WTC11 (cell line): ENCODE data around the gene ACTC1. TPM values are rescaled to one million over a fixed set of nuclear protein-coding genes. Genes with fewer than 3 reads are reported as not detected.
A peak's percentile ranks its signal among the peaks of the same experiment; 100 is the strongest.

ENCODE experiments used
- ATAC-seq: fragments of 200-7000 bp; cut with Tn5 transposase; 2 replicates; pipeline ENCODE4 v1.10.0; 2021; ENCODE audit warnings: mild to moderate bottlenecking, moderate library complexity
- CTCF ChIA-PET: fragments of 300-600 bp; sonication (Branson Sonifier 250); formaldehyde crosslinking; loops from one replicate; lab custom pipeline; 2021; ENCODE audit warnings: antibody characterized with exemption; lab: Charles Lee
- POLR2A ChIA-PET: fragments of 350-600 bp; sonication (Branson Sonifier 250); formaldehyde crosslinking; loops from one replicate; lab custom pipeline; 2021; ENCODE audit warnings: antibody characterized with exemption; lab: Charles Lee
- DNase-seq: peaks from one replicate; pipeline ENCODE4 v3.0.0; 2021; ENCODE audit warnings: low spot score
- H3K27ac Mint-ChIP-seq: 2 replicates; pipeline ENCODE4 v1.8.0; 2021; ENCODE audit warnings: mixed read lengths
- H3K27me3 Mint-ChIP-seq: 2 replicates; pipeline ENCODE4 v1.8.0; 2021; ENCODE audit warnings: low read depth, mild to moderate bottlenecking, moderate library complexity, mixed read lengths
- H3K36me3 Mint-ChIP-seq: 2 replicates; pipeline ENCODE4 v1.8.0; 2021; ENCODE audit warnings: mixed read lengths
- H3K4me1 Mint-ChIP-seq: 2 replicates; pipeline ENCODE4 v1.8.0; 2022; ENCODE audit warnings: mixed read lengths
- H3K4me3 Mint-ChIP-seq: 2 replicates; pipeline ENCODE4 v1.8.0; 2021; ENCODE audit warnings: mild to moderate bottlenecking, moderate library complexity, mixed read lengths
- H3K9me3 Mint-ChIP-seq: 2 replicates; pipeline ENCODE4 v1.8.0; 2021; ENCODE audit warnings: mixed read lengths
- ARID4B ChIP-seq: sonication (generic); formaldehyde crosslinking; IDR thresholded peaks from 2 replicates; pipeline ENCODE4 v1.8.0; 2023; ENCODE audit warnings: missing genetic modification reagents, mild to moderate bottlenecking, borderline replicate concordance
- ATF1 ChIP-seq: sonication (generic); formaldehyde crosslinking; IDR thresholded peaks from 2 replicates; pipeline ENCODE4 v1.8.1; 2023; ENCODE audit warnings: mild to moderate bottlenecking, moderate library complexity, missing genetic modification reagents
- ELF4 ChIP-seq: sonication (generic); formaldehyde crosslinking; IDR thresholded peaks from 2 replicates; pipeline ENCODE4 v1.8.1; 2022; ENCODE audit warnings: low read depth, mild to moderate bottlenecking, moderate library complexity, missing genetic modification reagents
- ETV6 ChIP-seq: sonication (generic); formaldehyde crosslinking; IDR thresholded peaks from 2 replicates; pipeline ENCODE4 v1.8.1; 2022; ENCODE audit warnings: mild to moderate bottlenecking, missing genetic modification reagents
- FOXJ3 ChIP-seq: sonication (generic); formaldehyde crosslinking; IDR thresholded peaks from 2 replicates; pipeline ENCODE4 v1.9.0; 2021; ENCODE audit warnings: missing genetic modification reagents, mild to moderate bottlenecking, borderline replicate concordance
- FOXK1 ChIP-seq: sonication (generic); formaldehyde crosslinking; IDR thresholded peaks from 2 replicates; pipeline ENCODE4 v1.8.0; 2022; ENCODE audit warnings: mild to moderate bottlenecking, moderate library complexity, missing genetic modification reagents
- FOXP1 ChIP-seq: sonication (generic); formaldehyde crosslinking; IDR thresholded peaks from 2 replicates; pipeline ENCODE4 v1.8.0; 2022; ENCODE audit warnings: missing genetic modification reagents, mild to moderate bottlenecking, moderate library complexity, borderline replicate concordance
- FOXP4 ChIP-seq: sonication (generic); formaldehyde crosslinking; IDR thresholded peaks from 2 replicates; pipeline ENCODE4 v1.8.0; 2022; ENCODE audit warnings: mild to moderate bottlenecking, missing genetic modification reagents
- JAZF1 ChIP-seq: fragments of 250-450 bp; sonication (Bioruptor Pico); IDR thresholded peaks from 2 replicates; pipeline ENCODE4 v1.9.0; 2021; ENCODE audit warnings: moderate library complexity, mild to moderate bottlenecking, inconsistent platforms
- JUN ChIP-seq: sonication (generic); formaldehyde crosslinking; IDR thresholded peaks from 2 replicates; pipeline ENCODE4 v1.8.0; 2023; ENCODE audit warnings: mild to moderate bottlenecking, missing genetic modification reagents
- KAT7 ChIP-seq: sonication (generic); formaldehyde crosslinking; IDR thresholded peaks from 2 replicates; pipeline ENCODE4 v1.8.1; 2023; ENCODE audit warnings: missing genetic modification reagents, mild to moderate bottlenecking, borderline replicate concordance
- NFE2L1 ChIP-seq: sonication (generic); formaldehyde crosslinking; IDR thresholded peaks from 2 replicates; pipeline ENCODE4 v1.8.1; 2023; ENCODE audit warnings: missing genetic modification reagents
- NR1H2 ChIP-seq: sonication (generic); formaldehyde crosslinking; IDR thresholded peaks from 2 replicates; pipeline ENCODE4 v1.9.0; 2021; ENCODE audit warnings: mild to moderate bottlenecking, moderate library complexity, missing genetic modification reagents
- PRRX2 ChIP-seq: fragments of 250-450 bp; sonication (Bioruptor Pico); IDR thresholded peaks from 2 replicates; pipeline ENCODE4 v1.8.0; 2021; ENCODE audit warnings: mild to moderate bottlenecking
- SMAD3 ChIP-seq: sonication (generic); formaldehyde crosslinking; IDR thresholded peaks from 2 replicates; pipeline ENCODE4 v1.8.0; 2022; ENCODE audit warnings: missing genetic modification reagents, mild to moderate bottlenecking, borderline replicate concordance
- SP1 ChIP-seq: sonication (generic); formaldehyde crosslinking; conservative IDR thresholded peaks from 2 replicates; pipeline ENCODE4 v1.8.1; 2022; ENCODE audit warnings: missing genetic modification reagents
- TEAD1 ChIP-seq: sonication (generic); formaldehyde crosslinking; IDR thresholded peaks from 2 replicates; pipeline ENCODE4 v1.8.0; 2022; ENCODE audit warnings: mild to moderate bottlenecking, missing genetic modification reagents
- ZNF232 ChIP-seq: sonication (generic); formaldehyde crosslinking; IDR thresholded peaks from 2 replicates; pipeline ENCODE4 v1.8.0; 2022; ENCODE audit warnings: mild to moderate bottlenecking, missing genetic modification reagents
- ZNF416 ChIP-seq: fragments of 250-450 bp; sonication (Bioruptor Pico); IDR thresholded peaks from 2 replicates; pipeline ENCODE4 v1.9.0; 2021; ENCODE audit warnings: mild to moderate bottlenecking, inconsistent platforms
- total RNA-seq: library from RNA; stranded (reverse); gene quantifications from 3 replicates; pipeline ENCODE4 v1.2.3, GENCODE V29; 2021
- TF ChIP-seq, protein P1 (sequence below): sonication (generic); formaldehyde crosslinking; IDR thresholded peaks from 2 replicates; pipeline ENCODE4 v1.8.1; 2023; ENCODE audit warnings: mild to moderate bottlenecking, missing genetic modification reagents, borderline replicate concordance
- TF ChIP-seq, protein P2 (sequence below): fragments of 250-450 bp; sonication (Bioruptor Pico); IDR thresholded peaks from 2 replicates; pipeline ENCODE4 v2.1.2; 2022; ENCODE audit warnings: mild to moderate bottlenecking, moderate library complexity
- TF ChIP-seq, protein P3 (sequence below): sonication (generic); formaldehyde crosslinking; IDR thresholded peaks from 2 replicates; pipeline ENCODE4 v1.8.0; 2023; ENCODE audit warnings: missing genetic modification reagents

Gene ACTC1
- total RNA-seq, 1 experiment from 2014 or later, result 12.6 TPM

DNA sequence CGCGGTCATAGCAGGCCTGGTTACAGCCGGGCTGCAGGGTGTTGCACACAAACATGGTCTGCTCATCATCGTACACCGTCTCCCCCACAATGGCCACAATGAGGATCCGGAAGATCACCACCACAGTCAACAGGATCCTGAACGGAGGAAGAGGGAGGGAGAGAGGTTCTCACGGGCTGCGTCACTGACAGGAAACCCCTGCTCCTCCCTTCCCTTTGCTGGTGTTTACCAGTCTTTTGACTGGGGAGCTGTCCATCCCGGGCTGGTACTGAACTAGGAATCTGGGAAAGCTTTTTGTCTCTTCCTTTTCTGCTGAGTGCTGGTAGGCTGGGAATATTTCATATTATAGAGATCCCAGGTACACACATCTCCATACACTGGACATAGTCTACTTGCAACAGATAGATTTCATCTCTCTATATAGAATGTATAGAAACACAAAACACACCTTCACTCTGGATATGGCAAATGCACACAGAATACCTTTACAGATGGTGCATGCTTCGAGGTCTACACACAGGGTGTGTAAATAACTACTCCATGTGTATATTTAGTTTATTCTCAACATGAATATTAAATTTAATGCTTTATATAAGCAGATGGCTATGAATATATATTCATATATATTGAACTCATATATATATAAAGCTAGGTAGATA lies 42.0 kb downstream of the ACTC1 start:
- H3K4me3 Mint-ChIP-seq, result peak overlapping the region; percentile 69; the same call in 1 of the 2 replicates
- ChIA-PET CTCF (interaction anchor here (1.7 kb wide), 1 partner anchor 45 kb away, joined by 14 read pairs; no protein-coding TSS in a partner anchor), POLR2A (interaction anchor here (1.0 kb wide), 1 partner anchor 47 kb away, joined by 3 read pairs; no protein-coding TSS in a partner anchor)
- TF ChIP-seq ATF1 (CRISPR knock-in tag) (no peak), KAT7 (CRISPR knock-in tag) (no peak), FOXP1 (CRISPR knock-in tag) (0 out of 2 replicates have a peak, but pooled peaks have one; percentile 36), ARID4B (CRISPR knock-in tag) (peak; percentile 78; the same call in 1 of the 2 replicates), JUN (CRISPR knock-in tag) (peak; percentile 28; the same call in 1 of the 2 replicates), ETV6 (CRISPR knock-in tag) (peak; percentile 50; the same call in 1 of the 2 replicates), SP1 (0 out of 2 replicates have a peak, but pooled peaks have one; percentile 43), SMAD3 (CRISPR knock-in tag) (peak; percentile 91; the same call in 1 of the 2 replicates), FOXP4 (CRISPR knock-in tag) (peak; percentile 94; the same call in 1 of the 2 replicates), FOXJ3 (0 out of 2 replicates have a peak, but pooled peaks have one; percentile 45), ZNF232 (CRISPR knock-in tag) (peak; percentile 86), NFE2L1 (CRISPR knock-in tag) (peak; percentile 84), TEAD1 (CRISPR knock-in tag) (peak; percentile 71; the same call in 1 of the 2 replicates), ZNF416 (no peak), FOXK1 (CRISPR knock-in tag) (peak; percentile 97)
- TF ChIP-seq, all 79 proteins: peak for 12
- H3K4me1 Mint-ChIP-seq, result peaks cover 10% of the 10 kb centered on the region
- peaks cover 81% of the 10 kb centered on the region for H3K27me3 Mint-ChIP-seq
- ATAC-seq (peak; percentile 69), DNase-seq (peak; percentile 83)
- H3K9me3 Mint-ChIP-seq, result no peaks in the 10 kb centered on the region
- no peaks in the 10 kb centered on the region for H3K36me3 Mint-ChIP-seq
- no peak overlapping the region for H3K27ac Mint-ChIP-seq

DNA sequence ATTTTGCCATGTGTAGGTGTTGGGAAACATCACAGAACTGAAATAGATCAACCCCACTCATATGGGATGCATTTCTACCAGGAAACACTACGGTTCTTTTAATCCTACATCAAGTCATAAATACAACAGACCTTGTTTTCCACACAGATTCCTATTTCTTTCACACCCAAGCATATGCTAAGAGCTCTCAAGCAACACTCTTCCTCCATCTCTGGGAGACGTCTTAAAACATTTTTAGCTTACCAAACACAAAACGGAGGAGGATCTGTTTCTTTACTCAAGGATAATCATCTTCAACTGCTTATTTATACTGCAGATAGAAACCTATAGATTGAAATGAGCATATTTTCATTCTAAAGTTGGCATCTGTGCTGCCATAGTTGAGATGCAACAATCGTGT lies 45.7 kb downstream of the ACTC1 start:
- no peak for ATAC-seq
- Mint-ChIP-seq H3K4me3 (no peak overlapping the region), H3K36me3 (no peaks in the 10 kb centered on the region), H3K27ac (no peak overlapping the region), H3K9me3 (no peaks in the 10 kb centered on the region), H3K4me1 (peaks cover 3% of the 10 kb centered on the region; the same call in 1 of the 2 replicates), H3K27me3 (peaks cover 50% of the 10 kb centered on the region)
- CTCF ChIA-PET, result no interaction called here
- no peak for DNase-seq
- POLR2A ChIA-PET, result no interaction called here
- TF ChIP-seq ELF4 (CRISPR knock-in tag) (no peak), PRRX2 (no peak), NR1H2 (no peak), JAZF1 (CRISPR knock-in tag) (no peak)
- TF ChIP-seq, protein P1, sequence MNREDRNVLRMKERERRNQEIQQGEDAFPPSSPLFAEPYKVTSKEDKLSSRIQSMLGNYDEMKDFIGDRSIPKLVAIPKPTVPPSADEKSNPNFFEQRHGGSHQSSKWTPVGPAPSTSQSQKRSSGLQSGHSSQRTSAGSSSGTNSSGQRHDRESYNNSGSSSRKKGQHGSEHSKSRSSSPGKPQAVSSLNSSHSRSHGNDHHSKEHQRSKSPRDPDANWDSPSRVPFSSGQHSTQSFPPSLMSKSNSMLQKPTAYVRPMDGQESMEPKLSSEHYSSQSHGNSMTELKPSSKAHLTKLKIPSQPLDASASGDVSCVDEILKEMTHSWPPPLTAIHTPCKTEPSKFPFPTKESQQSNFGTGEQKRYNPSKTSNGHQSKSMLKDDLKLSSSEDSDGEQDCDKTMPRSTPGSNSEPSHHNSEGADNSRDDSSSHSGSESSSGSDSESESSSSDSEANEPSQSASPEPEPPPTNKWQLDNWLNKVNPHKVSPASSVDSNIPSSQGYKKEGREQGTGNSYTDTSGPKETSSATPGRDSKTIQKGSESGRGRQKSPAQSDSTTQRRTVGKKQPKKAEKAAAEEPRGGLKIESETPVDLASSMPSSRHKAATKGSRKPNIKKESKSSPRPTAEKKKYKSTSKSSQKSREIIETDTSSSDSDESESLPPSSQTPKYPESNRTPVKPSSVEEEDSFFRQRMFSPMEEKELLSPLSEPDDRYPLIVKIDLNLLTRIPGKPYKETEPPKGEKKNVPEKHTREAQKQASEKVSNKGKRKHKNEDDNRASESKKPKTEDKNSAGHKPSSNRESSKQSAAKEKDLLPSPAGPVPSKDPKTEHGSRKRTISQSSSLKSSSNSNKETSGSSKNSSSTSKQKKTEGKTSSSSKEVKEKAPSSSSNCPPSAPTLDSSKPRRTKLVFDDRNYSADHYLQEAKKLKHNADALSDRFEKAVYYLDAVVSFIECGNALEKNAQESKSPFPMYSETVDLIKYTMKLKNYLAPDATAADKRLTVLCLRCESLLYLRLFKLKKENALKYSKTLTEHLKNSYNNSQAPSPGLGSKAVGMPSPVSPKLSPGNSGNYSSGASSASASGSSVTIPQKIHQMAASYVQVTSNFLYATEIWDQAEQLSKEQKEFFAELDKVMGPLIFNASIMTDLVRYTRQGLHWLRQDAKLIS (CRISPR knock-in tag), result no peak
- TF ChIP-seq, protein P2, sequence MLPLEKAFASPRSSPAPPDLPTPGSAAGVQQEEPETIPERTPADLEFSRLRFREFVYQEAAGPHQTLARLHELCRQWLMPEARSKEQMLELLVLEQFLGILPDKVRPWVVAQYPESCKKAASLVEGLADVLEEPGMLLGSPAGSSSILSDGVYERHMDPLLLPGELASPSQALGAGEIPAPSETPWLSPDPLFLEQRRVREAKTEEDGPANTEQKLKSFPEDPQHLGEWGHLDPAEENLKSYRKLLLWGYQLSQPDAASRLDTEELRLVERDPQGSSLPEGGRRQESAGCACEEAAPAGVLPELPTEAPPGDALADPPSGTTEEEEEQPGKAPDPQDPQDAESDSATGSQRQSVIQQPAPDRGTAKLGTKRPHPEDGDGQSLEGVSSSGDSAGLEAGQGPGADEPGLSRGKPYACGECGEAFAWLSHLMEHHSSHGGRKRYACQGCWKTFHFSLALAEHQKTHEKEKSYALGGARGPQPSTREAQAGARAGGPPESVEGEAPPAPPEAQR, result no peak
- TF ChIP-seq, protein P3, sequence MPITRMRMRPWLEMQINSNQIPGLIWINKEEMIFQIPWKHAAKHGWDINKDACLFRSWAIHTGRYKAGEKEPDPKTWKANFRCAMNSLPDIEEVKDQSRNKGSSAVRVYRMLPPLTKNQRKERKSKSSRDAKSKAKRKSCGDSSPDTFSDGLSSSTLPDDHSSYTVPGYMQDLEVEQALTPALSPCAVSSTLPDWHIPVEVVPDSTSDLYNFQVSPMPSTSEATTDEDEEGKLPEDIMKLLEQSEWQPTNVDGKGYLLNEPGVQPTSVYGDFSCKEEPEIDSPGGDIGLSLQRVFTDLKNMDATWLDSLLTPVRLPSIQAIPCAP, result no peak
